GF-D8 (cell line): ENCODE data around the gene ACOT2.
"Not testable (repeated sequence)": the region's sequence is repeated elsewhere in the genome, so short reads cannot be mapped to it uniquely, and the experiment has no call there.

Experiments
- DNase-seq: peaks from one replicate; lab custom pipeline; 2025; lab: John Stamatoyannopoulos, UW

ACOT2 gene

DNA sequence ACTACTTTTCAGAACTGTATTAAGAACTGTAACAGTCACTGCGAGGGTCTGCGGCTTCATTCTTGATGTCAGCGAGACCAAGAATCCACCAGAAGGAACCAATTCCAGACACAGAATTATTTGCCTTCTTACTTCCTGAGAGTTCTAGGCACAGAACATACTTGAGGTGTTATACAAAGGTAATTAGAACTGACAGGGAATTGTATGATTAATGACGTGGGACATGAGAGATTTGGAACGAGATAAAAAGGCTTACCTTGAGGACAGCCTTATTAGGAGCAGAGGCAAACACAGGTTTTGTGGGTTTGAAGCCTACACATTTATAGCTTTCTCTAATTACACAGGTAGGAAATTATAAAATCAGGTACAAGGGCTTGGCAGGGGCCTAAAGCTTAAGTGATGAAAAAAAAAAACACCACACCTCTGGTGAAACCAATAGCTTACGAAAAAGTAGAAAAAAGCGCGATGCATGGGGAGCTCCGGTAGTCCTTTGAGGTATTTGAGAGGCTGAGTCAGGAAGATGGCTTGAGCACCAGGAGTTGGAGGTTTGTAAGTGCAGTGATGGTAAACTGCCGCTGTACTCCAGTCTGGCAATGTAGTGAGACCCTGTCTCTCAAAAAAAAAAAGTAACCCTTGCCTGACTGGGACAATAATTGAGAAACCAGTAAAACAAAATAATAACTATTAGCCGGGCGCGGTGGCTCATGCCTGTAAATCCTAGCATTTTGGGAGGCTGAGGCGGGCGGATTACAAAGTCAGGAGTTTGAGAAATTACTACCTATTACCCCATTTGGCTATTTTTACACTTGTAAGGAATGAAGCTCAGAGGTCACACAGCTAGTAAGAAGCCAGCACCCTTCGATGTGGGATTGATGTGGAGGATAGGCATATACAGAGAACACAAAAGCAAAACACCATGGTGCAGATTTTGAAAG lies 795 bp upstream of the ACOT2 start:
- no peak for DNase-seq

- DNase-seq, result not testable (repeated sequence)
Measured at GRCh38 chr14:73568886-73569184, 178 bp upstream of the ACOT2 start.

DNA sequence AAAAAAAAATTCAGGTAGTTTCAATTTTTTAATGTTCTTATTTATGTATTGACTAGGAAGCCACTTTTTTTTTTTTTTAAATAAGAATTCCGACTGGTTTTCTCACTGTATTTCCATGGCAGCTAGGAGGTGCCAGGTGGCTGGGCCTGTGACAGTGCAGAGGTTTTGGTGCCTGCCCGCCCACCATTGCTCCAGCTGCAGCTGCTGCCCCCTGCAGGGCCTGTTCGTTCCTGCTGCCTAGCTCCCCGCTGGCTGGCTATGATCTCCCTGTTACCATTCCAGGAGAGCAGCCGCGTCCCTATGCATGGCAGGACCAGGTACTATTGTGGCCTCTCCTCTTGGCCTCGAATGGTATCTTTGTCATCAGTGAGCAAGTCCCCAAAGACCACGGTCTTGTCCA lies 1.9 kb downstream of the ACOT2 start:
- DNase-seq, result not testable (repeated sequence)

GRCh38 chr14:73573034-73573433 lies 4.0 kb downstream of the ACOT2 start:
- not testable (repeated sequence) for DNase-seq

- not testable (repeated sequence) for DNase-seq
Measured at GRCh38 chr14:73573740-73574139, 4.7 kb downstream of the ACOT2 start.

DNA sequence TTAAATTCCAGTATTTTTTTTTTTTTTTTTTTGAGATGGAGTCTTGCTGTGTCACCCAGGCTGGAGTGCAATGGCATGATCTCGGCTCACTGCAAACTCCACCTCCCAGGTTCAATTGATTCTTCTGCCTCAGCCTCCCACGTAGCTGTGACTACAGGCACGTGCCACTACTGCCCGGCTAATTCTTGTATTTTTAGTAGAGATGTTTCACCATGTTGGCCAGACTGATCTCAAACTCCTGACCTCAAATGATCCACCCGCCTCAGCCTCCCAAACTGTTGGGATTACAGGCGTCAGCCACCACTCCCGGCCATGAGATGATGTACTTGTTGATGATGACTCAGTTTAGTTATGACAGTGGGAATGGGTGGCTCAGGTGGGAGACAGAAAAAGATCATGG lies 5.2 kb downstream of the ACOT2 start:
- not testable (repeated sequence) for DNase-seq

GRCh38 chr14:73576391-73576790 lies 7.4 kb downstream of the ACOT2 start:
- DNase-seq, result no peak

GRCh38 chr14:73577214-73577613 lies 8.2 kb downstream of the ACOT2 start:
- not testable (repeated sequence) for DNase-seq

GRCh38 chr14:73582102-73582979 lies 13.3 kb downstream of the ACOT2 start:
- not testable (repeated sequence) for DNase-seq

- no peak for DNase-seq
Measured at GRCh38 chr14:73588695-73589094, 19.7 kb downstream of the ACOT2 start.

GRCh38 chr14:73589116-73589515 lies 20.1 kb downstream of the ACOT2 start:
- no peak for DNase-seq

- DNase-seq, result not testable (repeated sequence)
Measured at GRCh38 chr14:73590673-73591004, 21.6 kb downstream of the ACOT2 start.

DNA sequence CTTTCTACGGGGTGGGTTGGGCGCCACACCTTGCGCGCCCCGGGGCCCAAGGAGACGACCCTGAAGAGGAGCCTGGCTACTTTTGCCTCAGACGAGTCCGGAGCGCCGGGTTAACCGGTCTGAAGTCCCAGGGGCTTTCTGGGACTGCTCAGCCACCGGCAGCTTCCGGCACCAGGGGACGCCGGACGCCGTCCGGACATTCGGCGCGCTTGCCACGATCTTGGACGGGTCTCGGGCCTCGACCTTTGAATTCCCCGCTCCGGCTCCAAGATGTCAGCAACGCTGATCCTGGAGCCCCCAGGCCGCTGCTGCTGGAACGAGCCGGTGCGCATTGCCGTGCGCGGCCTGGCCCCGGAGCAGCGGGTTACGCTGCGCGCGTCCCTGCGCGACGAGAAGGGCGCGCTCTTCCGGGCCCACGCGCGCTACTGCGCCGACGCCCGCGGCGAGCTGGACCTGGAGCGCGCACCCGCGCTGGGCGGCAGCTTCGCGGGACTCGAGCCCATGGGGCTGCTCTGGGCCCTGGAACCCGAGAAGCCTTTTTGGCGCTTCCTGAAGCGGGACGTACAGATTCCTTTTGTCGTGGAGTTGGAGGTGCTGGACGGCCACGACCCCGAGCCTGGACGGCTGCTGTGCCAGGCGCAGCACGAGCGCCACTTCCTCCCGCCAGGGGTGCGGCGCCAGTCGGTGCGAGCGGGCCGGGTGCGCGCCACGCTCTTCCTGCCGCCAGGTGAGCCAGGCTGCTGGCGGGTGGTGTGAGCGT lies 22.9 kb downstream of the ACOT2 start, which contains the start of gene ACOT4:
ACOT4 (plus strand) TSS at position 184 of the 760 bp plus-strand sequence; CDS start at position 271, 87 bp downstream.
- DNase-seq, result no peak

GRCh38 chr14:73594491-73594890 lies 25.5 kb downstream of the ACOT2 start:
- no peak for DNase-seq

DNA sequence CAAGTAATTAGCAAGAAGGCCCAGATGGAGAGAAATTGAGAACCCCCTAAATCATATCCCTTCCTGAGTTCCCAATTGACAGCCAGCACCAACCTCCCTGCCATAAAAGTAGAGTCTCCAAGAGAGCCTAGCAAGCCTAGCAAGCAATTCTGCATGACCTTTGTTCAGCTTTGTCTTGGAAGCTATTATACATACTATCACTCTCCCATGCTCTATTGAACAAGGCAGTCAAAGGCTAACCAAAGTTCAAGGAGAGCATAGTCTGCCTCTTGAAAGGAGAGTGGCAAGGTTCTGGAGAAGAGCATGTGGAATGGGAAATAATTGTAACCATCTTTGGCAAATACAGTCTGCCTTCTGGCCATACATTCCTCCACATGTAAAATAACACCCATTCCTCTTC lies 30.5 kb downstream of the ACOT2 start:
- DNase-seq, result no peak

- no peak for DNase-seq
Measured at GRCh38 chr14:73602994-73603393, 34.0 kb downstream of the ACOT2 start.

DNA sequence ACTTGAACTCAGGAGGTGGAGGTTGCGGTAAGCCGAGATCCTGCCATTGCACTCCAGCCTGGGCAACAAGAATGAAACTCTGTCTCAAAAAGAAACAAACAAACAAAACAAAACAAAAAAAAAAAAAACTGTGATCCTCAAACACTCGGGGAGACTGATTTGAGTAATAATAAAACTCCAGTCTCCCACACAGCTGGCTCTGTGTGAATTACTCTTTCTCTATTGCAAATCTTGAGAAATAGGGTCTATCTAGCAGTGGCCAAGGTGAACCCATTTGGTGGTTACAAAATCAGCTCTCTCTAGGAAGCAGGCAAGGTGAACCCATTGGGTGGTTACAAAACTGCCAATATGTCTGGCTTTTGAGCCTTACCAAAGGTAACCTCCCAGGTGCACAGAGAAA lies 37.3 kb downstream of the ACOT2 start:
- no peak for DNase-seq

GRCh38 chr14:73607241-73607640 lies 38.2 kb downstream of the ACOT2 start:
- no peak for DNase-seq

DNA sequence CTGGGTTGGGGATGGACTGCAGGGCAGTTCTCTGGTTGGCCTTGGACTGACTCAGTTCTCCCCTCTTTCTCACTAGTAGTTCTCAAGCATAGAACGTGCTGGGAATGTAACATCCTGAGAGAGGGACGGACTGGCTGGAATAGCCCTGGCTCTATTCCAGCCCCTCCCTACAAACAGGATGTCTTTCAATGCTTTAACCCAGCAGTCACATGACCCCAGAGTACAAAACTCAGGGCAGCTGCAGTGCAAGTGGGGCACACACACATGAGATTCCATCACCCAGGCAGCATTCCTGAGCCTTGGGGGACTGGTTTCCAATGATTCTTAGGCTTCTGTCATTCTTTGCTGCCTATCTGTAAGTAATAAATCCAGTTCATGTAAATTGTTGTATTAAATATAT lies 41.7 kb downstream of the ACOT2 start:
- no peak for DNase-seq

DNA sequence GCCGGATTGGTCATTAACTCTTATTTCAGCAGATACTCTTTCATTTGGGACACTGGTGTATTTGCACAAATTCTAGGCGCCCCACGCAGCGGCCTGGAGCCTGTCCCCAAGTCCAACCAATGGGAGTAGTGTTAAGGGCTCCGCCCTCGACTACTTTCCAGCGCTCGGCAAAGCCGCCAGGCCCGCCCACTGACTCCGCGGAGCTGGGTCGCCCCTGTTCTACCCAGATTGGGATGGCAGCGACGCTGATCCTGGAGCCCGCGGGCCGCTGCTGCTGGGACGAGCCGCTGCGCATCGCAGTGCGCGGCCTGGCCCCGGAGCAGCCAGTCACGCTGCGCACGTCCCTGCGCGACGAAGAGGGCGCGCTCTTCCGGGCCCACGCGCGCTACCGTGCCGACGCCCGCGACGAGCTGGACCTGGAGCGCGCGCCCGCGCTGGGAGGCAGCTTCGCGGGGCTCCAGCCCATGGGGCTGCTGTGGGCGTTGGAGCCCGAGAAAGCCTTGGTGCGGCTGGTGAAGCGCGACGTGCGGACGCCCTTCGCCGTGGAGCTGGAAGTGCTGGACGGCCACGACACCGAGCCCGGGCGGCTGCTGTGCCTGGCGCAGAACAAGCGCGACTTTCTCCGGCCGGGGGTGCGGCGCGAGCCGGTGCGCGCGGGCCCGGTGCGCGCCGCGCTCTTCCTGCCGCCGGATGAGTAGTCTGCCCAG lies 43.5 kb downstream of the ACOT2 start, which contains the start of gene ACOT6:
ACOT6 (plus strand) TSS at position 179 of the 707 bp plus-strand sequence; CDS start at position 234, 55 bp downstream.
- no peak for DNase-seq

GRCh38 chr14:73613046-73613383 lies 44.0 kb downstream of the ACOT2 start:
- DNase-seq, result no peak
